ENCODE measurements around the gene GLA.

- TF ChIP-seq CTCF (IDR thresholded peaks at IDR 0.05; ENCODE audit: borderline replicate concordance, extremely low read depth, low read length, poor library complexity, severe bottlenecking) (peak; percentile 70), EZH2 (IDR thresholded peaks at IDR 0.05; ENCODE audit: borderline replicate concordance, low read depth, low read length, severe bottlenecking) (no peak)
These were observed 7.7 kb upstream of the GLA start for GRCh38 chrX:101415180-101416145.

Measured in DND-41 (cell line).